ENCODE results near the gene ARHGDIA.

ARHGDIA gene

GRCh38 chr17:81888105-81888987, 17.2 kb upstream of the ARHGDIA start:
- no peak for FAIRE-seq

GRCh38 chr17:81885869-81886548, 14.9 kb upstream of the ARHGDIA start:
- FAIRE-seq, result no peak

- no peak for FAIRE-seq
Measured at GRCh38 chr17:81885454-81885853, 14.3 kb upstream of the ARHGDIA start.

GRCh38 chr17:81884968-81885367, 13.8 kb upstream of the ARHGDIA start:
- FAIRE-seq, result no peak

- no peak for FAIRE-seq
Measured at GRCh38 chr17:81884520-81884919, 13.4 kb upstream of the ARHGDIA start.

GRCh38 chr17:81879121-81879520, 8.0 kb upstream of the ARHGDIA start:
- FAIRE-seq, result no peak

GRCh38 chr17:81878294-81878693, 7.2 kb upstream of the ARHGDIA start:
- no peak for FAIRE-seq

- FAIRE-seq, result no peak
Measured at GRCh38 chr17:81877569-81877968, 6.4 kb upstream of the ARHGDIA start.

- FAIRE-seq, result no peak
Measured at GRCh38 chr17:81871387-81872230, 472 bp upstream of the ARHGDIA start.

- no peak for FAIRE-seq
Measured at GRCh38 chr17:81870131-81870980, 781 bp downstream of the ARHGDIA start.

GRCh38 chr17:81869221-81870130, 1.7 kb downstream of the ARHGDIA start:
- no peak for FAIRE-seq

- FAIRE-seq, result no peak
Measured at GRCh38 chr17:81868674-81869220, 2.4 kb downstream of the ARHGDIA start.

- no peak for FAIRE-seq
Measured at GRCh38 chr17:81867991-81868673, 3.0 kb downstream of the ARHGDIA start.

GRCh38 chr17:81867170-81867990, 3.8 kb downstream of the ARHGDIA start:
- no peak for FAIRE-seq

- no peak for FAIRE-seq
Measured at GRCh38 chr17:81866440-81867169, 4.5 kb downstream of the ARHGDIA start.

GRCh38 chr17:81865733-81866439, 5.3 kb downstream of the ARHGDIA start:
- no peak for FAIRE-seq

- FAIRE-seq, result no peak
Measured at GRCh38 chr17:81865358-81865732, 5.8 kb downstream of the ARHGDIA start.
